Hematopoietic multipotent progenitor cell treated with erythropoietin and hydrocortisone succinate and interleukin-3 and kit ligand, for 6 days (in vitro differentiated cells): ENCODE data around the gene NPAS3.

Experiments
- DNase-seq: peaks from one replicate; pipeline ENCODE4 v3.0.0-alpha.2; 2015

NPAS3 gene

GRCh38 chr14:33780035-33780434 lies 841.4 kb downstream of the NPAS3 start:
- DNase-seq, result no peak

- DNase-seq, result no peak
These were observed 842.6 kb downstream of the NPAS3 start for GRCh38 chr14:33781236-33781635.

- no peak for DNase-seq
These were observed 844.2 kb downstream of the NPAS3 start for GRCh38 chr14:33782923-33783322.

GRCh38 chr14:33786091-33786825 lies 847.6 kb downstream of the NPAS3 start:
- no peak for DNase-seq

GRCh38 chr14:33788161-33788560 lies 849.5 kb downstream of the NPAS3 start:
- DNase-seq, result no peak

- DNase-seq, result no peak
These were observed 852.3 kb downstream of the NPAS3 start for GRCh38 chr14:33790996-33791395.

GRCh38 chr14:33792009-33792719 lies 853.5 kb downstream of the NPAS3 start:
- DNase-seq, result no peak

- DNase-seq, result peak; percentile 88
These were observed 854.2 kb downstream of the NPAS3 start for GRCh38 chr14:33792720-33793368.

GRCh38 chr14:33793398-33794110 lies 854.9 kb downstream of the NPAS3 start:
- DNase-seq, result no peak

GRCh38 chr14:33794791-33795305 lies 856.2 kb downstream of the NPAS3 start:
- no peak for DNase-seq

GRCh38 chr14:33796356-33796755 lies 857.7 kb downstream of the NPAS3 start:
- no peak for DNase-seq

GRCh38 chr14:33799705-33800570 lies 861.3 kb downstream of the NPAS3 start:
- DNase-seq, result peak; percentile 27

- no peak for DNase-seq
These were observed 862.1 kb downstream of the NPAS3 start for GRCh38 chr14:33800735-33801163.

- no peak for DNase-seq
These were observed 864.1 kb downstream of the NPAS3 start for GRCh38 chr14:33802737-33803136.

- no peak for DNase-seq
These were observed 866.9 kb downstream of the NPAS3 start for GRCh38 chr14:33805593-33805992.

- DNase-seq, result no peak
These were observed 868.2 kb downstream of the NPAS3 start for GRCh38 chr14:33806905-33807304.

GRCh38 chr14:33808187-33808586 lies 869.5 kb downstream of the NPAS3 start:
- no peak for DNase-seq

- no peak for DNase-seq
These were observed 870.8 kb downstream of the NPAS3 start for GRCh38 chr14:33809396-33809981.

- no peak for DNase-seq
These were observed 871.6 kb downstream of the NPAS3 start for GRCh38 chr14:33810308-33810707.

- DNase-seq, result peak; percentile 79
These were observed 873.0 kb downstream of the NPAS3 start for GRCh38 chr14:33811721-33812120.

- DNase-seq, result peak; percentile 56
These were observed 873.5 kb downstream of the NPAS3 start for GRCh38 chr14:33812181-33812580.

- peak; percentile 51 for DNase-seq
These were observed 873.9 kb downstream of the NPAS3 start for GRCh38 chr14:33812601-33813000.
